NCI-H2171 (cell line): ENCODE measurements around the gene EVPLL.
"Not testable (repeated sequence)": the region's sequence is repeated elsewhere in the genome, so short reads cannot be mapped to it uniquely, and the experiment has no call there.

Experiments
- DNase-seq: peaks from one replicate; lab custom pipeline; 2025; lab: John Stamatoyannopoulos, UW

EVPLL gene

DNA sequence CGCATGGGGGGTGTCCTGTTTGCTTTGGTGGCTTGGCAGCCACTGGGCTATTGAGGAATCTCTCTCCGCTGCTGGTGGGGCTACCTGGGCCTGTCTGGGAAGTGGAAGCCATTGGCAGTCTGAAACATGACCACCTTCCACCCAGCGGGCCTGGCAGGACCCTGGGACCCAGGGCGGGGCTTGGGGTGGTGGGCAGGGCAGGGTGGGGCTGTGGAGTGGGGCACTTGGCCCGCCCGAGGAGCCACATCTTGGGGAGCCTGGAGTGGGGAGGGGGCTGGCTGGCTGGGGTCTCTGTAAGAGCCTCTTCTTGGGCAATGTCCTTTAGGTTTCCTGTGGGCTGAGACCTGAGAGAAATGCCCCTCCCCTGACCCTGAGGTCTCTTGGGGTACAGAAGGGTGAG lies 48.0 kb downstream of the EVPLL start:
- not testable (repeated sequence) for DNase-seq

DNA sequence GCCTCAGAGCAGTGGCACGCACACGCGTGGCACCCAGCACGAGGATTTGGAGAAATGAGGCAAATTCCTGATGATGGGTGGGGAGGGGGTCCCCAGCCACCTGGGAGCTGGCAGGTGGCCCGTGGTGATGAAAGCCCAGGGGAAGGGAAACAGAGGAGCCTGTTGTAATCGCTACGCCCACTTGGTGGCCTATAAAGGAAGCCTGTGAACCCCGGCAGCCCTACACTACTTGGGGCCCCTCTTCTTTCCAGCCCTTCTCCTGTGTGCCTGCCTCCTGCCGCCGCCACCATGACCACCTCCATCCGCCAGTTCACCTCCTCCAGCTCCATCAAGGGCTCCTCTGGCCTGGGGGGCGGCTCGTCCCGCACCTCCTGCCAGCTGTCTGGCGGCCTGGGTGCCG lies 49.1 kb downstream of the EVPLL start:
- DNase-seq, result not testable (repeated sequence)

DNA sequence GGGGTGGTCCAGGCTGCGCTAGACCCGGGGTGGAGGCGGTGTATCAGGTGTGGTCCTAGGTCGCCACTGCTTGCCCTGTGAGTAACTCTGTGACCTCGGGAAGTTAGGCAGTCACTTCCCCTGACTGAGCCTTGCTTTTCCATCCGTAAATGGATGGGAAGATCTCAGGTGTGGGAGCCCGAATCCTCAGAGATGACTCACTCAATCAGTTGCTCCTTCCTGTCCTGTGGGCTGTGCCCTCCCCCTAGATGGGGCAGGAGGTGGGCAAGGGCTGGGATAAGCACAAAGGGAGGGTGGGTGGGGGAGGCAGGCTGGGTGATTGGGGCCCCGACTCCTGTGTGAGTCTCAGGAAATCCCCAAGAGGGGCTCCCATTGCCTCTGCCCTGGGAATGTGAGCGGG lies 54.6 kb downstream of the EVPLL start:
- DNase-seq, result not testable (repeated sequence)
